ENCODE measurements around the gene NXNL1.

NXNL1 gene

DNA sequence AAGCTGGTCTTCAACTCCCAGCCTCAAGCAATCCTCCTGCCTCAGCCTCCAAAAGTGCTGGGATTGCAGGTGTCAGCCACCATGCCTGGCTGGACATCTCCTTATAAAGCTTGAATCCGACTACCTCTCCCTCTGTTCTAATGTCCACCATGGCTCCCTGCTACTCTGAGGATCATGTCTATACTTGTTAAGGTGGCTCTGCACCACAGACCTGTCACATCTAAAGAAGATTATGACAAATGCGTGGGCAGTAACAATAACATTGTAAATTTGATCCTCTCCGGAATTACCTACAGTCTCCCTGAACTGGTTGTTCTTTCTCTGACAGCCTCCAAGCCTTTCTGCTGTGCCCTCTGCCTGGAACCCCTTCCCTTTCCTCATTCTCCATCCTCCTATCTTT, 1.8 kb downstream of the NXNL1 start:
- in situ Hi-C loops (cut with HindIII; ENCODE audit: low sequenced_read_pairs) = no loop called here

DNA sequence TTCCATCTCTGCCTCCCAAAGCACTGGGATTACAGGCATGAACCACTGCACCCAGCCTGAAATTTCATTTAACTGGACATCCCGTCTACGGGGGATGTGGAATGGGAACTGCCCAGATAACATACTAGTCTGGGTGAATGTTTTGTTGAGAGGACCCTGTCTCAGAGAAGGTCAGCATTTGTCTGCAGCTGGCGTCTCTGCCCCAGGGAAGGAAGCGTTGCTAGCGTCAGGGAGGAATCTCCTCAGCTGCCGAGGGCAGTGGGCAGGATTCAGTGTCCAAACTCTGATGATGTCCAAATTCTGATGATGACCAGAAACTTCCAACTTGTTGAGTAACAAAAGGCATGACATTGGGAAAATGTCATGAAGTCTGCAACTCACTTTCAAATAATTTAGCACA, 3.1 kb downstream of the NXNL1 start:
- in situ Hi-C loops (cut with HindIII; ENCODE audit: low sequenced_read_pairs) = no loop called here

DNA sequence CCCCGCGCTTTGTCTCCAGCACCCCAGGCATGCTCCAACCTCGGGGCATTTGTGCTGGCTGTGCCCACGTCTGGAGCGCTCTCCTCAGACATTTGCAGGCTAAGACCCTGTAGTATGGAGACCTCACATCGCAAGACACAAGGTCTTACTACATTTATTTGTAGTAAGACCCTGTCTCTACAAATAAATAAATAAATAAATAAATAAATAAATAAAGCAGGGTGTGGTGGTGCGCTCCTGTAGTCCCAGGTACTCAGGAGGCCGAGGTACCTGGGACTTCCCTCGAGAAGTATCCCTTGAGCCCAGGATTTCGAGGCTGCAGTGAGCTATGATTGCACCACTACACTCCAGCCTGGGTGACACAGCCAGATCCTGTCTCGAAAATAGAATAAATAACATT, 4.6 kb downstream of the NXNL1 start:
- in situ Hi-C loops (cut with HindIII; ENCODE audit: low sequenced_read_pairs) = no loop called here

DNA sequence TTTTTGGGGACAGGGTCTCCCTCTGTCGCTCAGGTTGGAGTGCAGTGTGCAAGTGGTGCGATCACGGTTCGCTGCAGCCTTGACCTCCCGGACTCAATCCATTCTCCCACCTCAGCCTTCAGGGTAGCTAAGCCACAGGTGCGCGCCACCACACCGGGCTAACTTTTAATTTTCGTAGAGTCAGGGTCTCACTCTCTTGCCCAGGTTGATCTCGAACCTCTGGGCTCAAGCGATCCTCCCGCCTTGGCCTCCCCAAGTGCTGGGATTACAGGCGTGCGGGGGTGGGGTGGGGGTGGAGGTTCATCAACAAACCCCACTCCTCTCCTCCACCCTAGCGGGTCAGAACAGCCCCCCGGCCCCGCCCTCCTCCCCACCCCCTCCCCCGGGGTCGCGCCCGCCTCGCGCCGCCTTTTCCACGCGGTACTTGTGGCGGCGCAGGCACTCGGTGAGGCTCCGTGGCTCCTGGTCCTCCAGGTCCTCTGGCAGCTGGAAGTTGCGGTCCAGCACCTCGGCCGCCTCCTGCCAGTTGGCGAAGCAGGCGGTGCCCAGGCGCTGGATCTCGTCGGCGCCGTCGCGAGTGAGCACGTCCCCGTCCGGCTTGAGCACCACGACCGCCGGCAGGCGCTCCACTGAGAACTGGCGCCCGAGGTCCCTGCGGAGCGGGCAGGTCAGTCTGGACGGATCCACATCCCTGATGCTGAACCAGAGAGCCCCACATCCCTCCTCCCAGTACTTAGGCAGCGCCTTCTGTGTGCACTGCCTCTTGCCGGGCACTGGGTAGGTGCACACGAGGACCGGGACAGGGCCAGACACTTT, 5.2 kb downstream of the NXNL1 start:
- in situ Hi-C loops (cut with HindIII; ENCODE audit: low sequenced_read_pairs) = no loop called here

DNA sequence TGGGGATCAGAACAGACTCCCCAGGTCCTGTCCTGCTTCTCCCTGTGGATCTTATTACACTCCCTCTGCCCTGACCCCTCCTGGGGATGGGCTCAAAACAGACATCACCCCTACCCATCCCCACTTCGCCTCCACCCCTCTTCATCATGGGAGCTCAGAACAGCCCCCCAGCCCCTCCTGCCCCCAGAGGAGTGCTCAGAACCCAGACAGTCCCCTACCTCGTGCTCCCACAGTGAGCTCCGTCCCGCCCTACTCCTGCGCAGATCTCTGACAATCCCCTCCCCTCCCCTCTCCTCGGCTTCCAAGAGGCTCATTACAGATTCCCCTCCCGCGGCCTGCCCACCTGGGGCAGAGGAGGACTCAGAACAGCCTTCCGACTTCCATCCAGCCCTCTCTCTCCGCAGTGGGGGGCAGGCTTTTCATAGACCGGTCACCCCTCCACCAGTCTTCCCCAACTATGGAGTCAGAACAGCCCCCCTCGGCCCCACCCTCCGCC, 6.1 kb downstream of the NXNL1 start:
- in situ Hi-C loops (cut with HindIII; ENCODE audit: low sequenced_read_pairs) = no loop called here

DNA sequence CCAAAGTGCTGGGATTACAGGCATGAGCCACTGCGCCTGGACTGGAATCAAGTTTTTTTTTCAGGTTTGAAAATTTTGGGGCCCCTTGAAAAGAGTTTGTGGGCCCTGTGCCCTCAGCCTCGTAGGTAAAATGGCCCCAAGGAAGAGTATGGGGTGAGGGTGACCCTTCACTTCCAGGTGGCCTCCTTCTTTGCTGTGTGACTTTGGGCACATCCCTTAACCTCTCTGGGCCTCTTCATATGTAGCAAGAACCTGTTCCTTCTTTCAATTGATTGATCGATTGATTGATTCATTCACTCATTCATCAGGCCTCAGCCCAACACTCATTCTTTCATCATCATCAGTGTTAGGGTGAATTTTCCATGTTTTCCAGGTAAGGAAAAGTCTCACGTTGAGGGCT, 8.9 kb downstream of the NXNL1 start:
- in situ Hi-C loops (cut with HindIII; ENCODE audit: low sequenced_read_pairs) = no loop called here

DNA sequence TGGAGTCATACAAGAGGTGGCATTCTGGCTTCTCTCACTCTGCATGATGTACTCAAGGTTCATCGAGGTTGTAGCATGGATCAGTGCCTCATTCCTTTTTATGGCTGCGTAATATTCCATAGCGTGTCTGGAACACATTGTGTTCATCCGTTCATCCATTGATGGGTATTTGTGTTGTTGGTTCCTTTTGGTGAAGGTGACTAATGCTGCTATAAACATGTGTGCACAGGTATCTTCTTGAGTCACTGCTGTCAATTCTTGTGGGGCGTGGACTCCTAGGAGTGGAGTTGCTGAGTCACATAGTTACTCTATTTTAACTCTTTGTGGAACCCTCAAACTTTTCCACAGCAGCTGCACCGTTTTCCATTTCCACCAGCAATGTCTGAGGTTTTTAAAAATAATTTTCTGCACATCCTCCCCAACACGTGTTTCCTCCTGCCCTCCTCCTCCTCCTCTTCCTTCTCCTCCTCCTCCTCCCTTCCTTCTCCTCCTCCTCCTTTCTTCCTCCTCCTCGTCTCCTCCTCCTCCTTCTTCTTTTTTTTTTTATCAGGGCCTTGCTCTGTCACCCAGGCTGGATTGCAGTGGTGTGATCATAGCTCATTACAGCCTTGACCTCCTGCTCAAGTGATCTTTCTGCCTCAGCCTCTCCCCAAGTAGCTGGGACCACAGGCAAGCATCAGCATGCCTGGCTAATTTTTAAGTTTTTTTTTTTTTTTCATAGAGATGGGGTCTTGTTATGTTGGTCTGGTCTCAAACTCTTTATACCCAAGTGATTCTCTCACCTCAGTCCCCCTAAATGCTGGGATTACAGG, 10.3 kb downstream of the NXNL1 start:
- in situ Hi-C loops (cut with HindIII; ENCODE audit: low sequenced_read_pairs) = no loop called here

DNA sequence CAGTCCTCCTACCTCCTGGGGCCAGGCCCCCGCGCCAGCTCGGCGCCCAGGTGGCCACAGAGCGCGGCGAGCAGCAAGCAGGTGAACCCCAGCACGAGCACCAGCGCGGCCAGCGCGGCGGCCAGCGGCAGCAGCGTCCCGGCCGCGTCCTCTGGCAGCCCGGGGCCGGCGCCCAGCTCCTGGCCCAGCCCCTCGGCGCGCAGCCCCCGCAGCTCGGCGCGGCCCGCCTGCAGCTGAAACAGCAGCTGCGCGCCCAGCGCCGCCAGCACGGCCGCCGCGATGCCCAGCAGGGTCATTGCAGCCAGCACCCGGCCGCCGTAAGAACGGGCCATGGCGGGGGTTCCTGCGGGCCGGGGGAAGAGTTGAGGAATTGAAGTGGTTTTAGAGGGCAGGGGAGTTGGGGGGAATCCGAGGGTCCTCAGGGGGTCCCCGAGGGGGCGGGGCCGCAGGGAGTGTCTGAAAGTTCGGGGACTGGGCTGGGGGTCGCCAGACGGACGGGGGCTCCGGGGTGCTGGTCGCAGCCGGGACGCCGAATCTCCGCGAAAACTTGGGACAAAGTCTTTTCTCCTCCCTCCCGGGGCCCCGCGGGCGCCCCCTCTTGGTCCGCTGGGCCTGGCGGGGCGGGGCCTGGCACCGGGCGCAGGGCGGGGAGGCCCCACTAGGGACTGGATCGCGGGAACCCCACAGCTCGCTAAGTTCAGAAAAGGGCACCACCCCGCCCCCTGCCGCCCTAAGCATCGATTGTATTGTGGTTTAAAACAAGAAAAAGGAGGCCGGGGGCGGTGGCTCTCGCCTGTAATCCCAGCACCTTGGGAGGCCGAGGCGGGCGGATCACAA, 12.4 kb downstream of the NXNL1 start, which contains the start of gene TMEM221:
TSS of gene TMEM221 (minus strand) at position 538 of the 837 bp plus-strand sequence. CDS start at position 332, 206 bp downstream.
- in situ Hi-C loops (cut with HindIII; ENCODE audit: low sequenced_read_pairs) = no loop called here

DNA sequence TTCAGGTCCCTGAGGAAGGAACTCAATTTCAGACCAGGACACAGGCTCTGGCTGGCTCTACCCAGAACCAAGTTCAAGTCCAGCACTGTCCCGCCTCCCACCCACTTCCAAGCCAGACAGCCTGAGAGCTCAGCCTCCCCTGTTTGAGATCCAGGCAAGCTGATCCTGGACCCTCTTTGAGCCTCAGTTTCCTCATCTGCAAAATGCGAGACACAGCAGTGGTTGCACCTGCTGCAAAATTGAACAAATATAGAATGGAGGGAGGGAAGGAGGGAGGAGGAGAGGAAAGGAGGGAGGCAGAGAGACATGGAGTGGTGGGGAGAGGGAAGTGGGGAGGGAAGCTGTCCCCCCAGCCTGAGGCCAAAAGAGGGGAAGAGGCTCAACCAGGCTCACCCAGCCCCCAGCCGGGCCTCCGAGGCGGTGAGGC, 13.0 kb downstream of the NXNL1 start:
- in situ Hi-C loops (cut with HindIII; ENCODE audit: low sequenced_read_pairs) = no loop called here

DNA sequence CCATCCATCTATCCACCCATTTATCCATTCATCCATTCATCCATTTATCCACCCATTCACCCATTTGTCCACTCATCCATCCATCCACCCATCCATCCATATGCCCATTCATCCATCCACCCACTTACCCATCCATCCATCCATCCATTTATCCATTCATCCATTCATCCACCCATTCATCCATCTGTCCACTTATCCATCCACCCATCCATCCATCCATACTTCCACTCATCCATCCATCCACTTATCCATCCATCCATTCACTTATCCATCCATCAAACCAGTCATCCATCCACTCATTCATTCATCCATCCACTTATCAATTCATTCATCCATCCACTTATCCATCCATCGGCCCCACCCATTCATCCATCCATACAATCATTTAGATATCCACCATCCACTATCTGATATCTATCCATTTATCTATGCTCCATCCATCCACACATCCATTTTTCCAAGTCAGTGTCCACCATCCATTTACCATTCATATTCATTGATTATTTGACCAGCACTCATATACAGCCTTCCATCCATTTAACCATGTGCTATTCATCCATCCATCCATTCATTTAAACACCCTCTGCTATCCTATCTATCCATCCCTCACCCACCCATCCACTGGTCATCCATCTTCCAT, 15.1 kb downstream of the NXNL1 start:
- in situ Hi-C loops (cut with HindIII; ENCODE audit: low sequenced_read_pairs) = no loop called here

DNA sequence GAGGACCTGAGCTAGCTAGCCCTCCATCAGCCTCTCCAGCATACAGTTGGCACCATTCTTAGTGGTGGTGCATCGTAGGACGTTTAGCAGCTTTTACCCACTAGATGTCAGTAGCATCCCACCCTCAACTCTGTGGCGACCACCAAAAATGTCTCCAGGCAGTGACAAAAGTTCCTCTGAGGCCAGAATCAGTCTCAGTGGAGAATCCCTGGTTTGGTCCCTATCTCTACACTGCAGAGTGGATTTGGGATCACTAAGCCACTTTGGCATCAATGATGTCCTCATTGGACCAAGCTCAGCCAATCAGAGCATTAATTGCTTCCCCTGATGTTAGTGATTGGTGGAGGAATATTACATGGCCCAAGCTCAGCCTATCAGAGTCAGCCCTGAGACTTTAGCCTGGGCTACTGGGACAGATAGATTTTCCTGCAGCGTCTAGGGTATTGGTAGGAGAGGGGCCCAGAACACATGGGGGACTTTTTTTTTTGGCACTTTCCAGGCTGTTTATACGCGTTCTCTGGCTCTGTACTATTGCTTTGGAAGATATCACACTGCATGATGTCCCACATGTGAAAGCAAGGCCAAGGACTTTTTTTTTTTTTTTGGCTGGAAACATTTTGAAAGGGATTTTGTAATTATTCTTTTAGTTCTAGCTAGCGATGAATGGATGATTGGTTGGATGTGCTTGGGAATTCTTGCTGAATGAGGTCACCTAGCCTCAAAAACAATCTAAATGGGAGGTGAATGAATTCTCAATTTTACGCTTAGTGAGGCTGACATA, 19.3 kb downstream of the NXNL1 start:
- in situ Hi-C loops (cut with HindIII; ENCODE audit: low sequenced_read_pairs) = no loop called here

DNA sequence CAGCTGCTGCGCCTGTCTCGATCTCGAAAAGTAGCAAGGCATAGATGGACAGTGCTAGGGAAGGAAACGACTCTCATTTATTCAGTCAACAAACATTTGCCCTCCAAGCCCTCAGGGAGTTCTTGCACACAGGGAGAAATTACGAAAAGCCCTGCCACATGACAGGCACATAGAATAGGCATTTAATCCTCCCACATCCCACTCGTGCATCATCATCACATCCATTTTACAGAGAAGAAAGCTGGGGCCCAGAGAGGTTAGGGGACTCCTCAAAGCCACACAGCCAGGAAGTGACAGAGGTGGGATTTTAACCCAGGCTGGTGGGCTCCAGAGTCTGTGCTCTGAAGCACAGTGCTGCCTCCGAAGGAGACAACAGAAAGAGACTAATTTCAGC, 23.9 kb downstream of the NXNL1 start:
- in situ Hi-C loops (cut with HindIII; ENCODE audit: low sequenced_read_pairs) = no loop called here

DNA sequence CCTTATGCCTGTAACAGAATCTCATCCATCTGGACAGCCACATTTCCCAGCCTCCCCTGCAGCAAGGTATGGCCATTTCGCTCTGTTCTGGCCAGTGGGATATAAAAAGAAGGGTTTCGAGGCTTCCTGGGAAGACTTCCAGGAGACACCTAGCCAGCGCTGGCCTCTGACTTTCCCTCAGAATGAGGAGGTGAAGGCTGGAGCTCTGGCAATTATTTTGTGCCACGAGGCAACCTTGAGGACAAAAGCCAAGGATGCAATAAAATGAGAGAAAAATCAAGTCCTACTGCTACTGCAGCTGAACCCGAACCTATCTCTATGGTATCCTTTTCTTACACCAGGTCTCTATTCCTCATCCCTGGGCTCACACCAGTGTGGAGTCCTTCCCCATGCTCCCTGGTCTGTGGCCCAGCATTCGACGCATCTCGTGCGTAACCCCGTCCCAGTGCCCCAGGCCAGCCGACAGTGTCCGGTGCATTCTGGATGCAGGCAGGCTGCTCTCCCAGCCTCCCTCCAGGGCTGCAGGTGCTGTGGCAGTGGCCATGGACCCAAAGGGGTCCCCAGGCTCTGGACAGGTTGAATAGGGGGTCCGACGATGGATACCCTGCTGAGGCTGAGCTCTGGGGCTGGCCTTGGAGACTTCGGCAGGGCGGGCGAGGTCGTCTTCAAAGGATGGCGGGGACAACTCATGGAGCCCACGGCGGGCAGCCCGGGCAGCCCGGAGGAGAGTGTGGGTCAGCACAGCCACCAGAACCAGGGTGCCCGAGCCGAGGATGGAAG, 24.4 kb downstream of the NXNL1 start:
- in situ Hi-C loops (cut with HindIII; ENCODE audit: low sequenced_read_pairs) = no loop called here

DNA sequence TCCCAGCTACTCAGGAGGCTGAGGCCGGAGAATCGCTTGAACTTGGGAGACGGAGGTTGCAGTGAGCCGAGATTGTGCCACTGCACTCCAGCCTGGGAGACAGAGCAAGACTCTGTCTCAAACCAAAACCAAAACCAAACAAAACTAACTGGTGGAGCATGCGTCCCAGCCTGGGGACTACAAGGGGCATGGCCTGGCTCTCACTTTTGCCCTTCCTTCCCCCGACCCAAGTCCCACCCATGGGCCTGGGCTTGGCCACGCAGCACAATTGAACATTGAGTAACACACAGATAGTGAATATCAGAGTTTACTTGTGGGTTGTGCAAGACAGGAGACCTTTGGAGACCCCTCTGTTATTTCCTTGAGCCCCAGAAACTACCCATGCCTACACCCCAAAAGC, 25.5 kb downstream of the NXNL1 start:
- in situ Hi-C loops (cut with HindIII; ENCODE audit: low sequenced_read_pairs) = no loop called here

DNA sequence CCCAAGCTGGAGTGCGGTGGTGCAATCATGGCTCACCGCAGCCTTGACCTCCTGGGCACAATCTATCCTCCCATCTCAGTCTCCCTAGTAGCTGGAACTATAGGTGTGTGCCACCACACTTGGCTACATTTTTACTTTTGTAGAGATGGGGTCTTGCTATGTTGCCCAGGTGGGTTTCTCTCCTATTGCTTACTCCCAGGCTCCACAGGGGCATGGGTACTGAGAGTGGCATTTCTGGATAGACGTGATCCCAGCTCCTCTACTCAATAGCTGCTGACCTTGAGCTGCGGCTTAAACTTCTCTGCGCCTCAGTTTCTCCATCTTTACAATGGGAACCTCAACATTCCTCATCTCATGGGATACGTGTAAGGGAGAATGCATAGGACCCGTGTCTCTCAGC, 29.3 kb downstream of the NXNL1 start:
- in situ Hi-C loops (cut with HindIII; ENCODE audit: low sequenced_read_pairs) = no loop called here

DNA sequence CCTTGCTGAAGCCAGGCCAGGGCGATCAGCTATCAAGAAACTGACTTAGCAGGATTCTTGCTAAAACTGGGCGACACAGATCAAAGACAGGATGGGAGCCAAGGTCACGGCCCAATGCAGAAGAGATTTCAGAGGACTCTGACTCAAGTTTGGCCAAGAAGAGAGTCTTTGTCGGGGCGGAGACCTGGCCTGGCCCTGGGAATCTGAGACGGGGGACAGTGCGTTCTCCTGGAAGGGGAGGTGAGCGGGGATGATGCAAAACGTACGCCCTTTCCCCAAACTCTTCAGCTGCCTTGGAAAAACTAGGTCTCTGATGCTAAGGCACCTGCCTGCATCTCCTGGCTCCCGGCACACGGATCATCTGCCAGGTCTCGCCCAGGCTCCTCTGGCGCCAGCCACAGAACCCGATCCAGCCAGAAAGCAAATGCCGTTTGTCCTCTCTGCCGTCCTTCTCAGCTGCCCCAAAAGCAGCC, 31.0 kb downstream of the NXNL1 start:
- in situ Hi-C loops (cut with HindIII; ENCODE audit: low sequenced_read_pairs) = no loop called here

DNA sequence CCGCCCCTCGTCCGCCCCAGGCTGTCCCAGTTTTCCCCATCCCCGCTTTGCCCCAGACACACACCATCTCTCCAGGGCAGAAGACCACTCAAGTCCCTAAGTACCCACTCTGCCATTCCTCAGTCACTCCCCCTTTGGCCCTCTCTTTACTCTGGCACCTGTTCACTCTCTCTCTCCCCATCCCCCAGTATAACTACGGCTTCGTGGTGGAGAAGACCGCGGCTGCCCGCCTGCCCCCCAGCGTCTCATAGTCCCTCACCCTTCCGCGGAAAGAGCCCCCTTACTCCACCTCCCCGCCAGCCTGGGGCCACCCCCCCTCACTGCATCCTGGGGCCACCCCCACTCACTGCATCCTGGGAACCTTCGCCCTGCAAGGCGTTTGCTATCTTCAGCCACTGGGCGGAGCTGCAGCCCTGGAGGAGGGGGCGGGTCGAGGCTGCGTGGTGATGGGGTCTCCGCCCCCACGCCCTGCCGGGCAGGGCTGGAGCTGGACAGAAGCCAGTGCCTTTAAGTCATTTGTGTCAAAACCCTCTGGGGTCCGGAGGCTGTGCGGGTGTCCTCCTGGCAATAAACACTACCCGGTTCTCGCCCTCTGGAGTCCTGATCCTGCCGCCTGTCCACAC, 35.9 kb downstream of the NXNL1 start:
- in situ Hi-C loops (cut with HindIII; ENCODE audit: low sequenced_read_pairs) = no loop called here

DNA sequence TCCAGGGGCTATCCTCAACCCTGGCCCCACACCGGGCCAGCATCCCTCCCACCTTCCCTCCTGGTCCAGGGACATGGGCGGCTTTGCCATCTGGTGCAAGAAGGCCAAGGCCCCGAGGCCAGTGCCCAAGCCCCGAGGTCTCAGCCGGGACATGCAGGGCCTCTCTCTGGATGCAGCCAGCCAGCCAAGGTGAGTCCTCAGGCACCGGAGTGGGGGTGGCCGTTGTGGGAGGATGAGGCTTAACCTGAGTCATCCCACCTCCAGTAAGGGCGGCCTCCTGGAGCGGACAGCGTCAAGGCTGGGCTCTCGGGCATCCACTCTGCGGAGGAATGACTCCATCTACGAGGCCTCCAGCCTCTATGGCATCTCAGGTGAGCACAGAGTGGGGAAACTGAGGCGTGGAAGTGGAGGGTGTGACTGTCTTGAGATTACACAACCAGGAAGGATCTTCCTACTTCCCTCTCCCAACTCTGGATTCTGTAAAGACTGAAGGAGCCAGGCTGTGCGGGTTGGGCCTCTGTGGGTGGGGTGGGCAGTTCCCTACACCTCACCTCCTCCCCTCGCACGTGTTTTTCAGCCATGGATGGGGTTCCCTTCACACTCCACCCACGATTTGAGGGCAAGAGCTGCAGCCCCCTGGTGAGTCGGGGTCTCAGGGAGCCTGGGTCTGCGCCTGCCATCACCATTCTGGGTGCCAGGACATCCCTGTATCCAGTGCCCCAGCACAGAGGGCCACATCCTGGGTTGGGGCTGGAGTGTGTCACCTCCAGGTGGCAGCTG, 37.1 kb downstream of the NXNL1 start:
- in situ Hi-C loops (cut with HindIII; ENCODE audit: low sequenced_read_pairs) = no loop called here

Data from DLD1 (cell line).